Activated T-helper 2 cell treated with anti-CD3 and anti-CD28 coated beads, Interferon-gamma antibody, Interleukin-2, Interleukin-4, amounts not matched to agents 10 μg/mL and 5 μg/mL and 100 μg/mL, durations not matched to agents 14 hours and 24 hours and 36 hours (primary cell): ENCODE measurements around the gene GOLGA6D. TPM values are rescaled to one million over a fixed set of nuclear protein-coding genes. Genes with fewer than 3 reads are reported as not detected.

ENCODE experiments used
- total RNA-seq: library from RNA; stranded (reverse); gene quantifications from 2 replicates; pipeline ENCODE4 v1.2.3, GENCODE V29; 2022

Gene GOLGA6D
- total RNA-seq, 1 donor from 2014 or later, result not detected

Other genes with a start within 250 kb of the GOLGA6D start
- gene C15orf39, start 81.0 kb upstream of the GOLGA6D start, total RNA-seq, result 62.4 and 63.5 TPM in 2 replicates
- gene GOLGA6C, start 24.5 kb upstream of the GOLGA6D start, total RNA-seq, result not detected in 2 replicates
- gene COMMD4, start 53.2 kb downstream of the GOLGA6D start, total RNA-seq, result 69.5 and 78.9 TPM in 2 replicates
- gene NEIL1, start 64.2 kb downstream of the GOLGA6D start, total RNA-seq, result 1.5 and 2.6 TPM in 2 replicates
- gene MAN2C1, start 85.8 kb downstream of the GOLGA6D start, total RNA-seq, result 233 and 240 TPM in 2 replicates
- 88.4 and 94.6 TPM in 2 replicates for gene SIN3A, start 168.9 kb downstream of the GOLGA6D start, total RNA-seq